ENCODE results near the gene SLC5A11. TPM values are rescaled to one million over a fixed set of nuclear protein-coding genes. Genes with fewer than 3 reads are reported as not detected.

The SLC5A11 gene
- total RNA-seq, 1 donor from 2014 or later = 0.70 TPM

- DNase-seq (ENCODE audit: low spot score) = no peak
Measured at GRCh38 chr16:24919536-24919935, 73.8 kb downstream of the SLC5A11 start.

GRCh38 chr16:24920568-24920967 is 74.8 kb downstream of the SLC5A11 start:
- no peak for DNase-seq (ENCODE audit: low spot score)

- no peak for DNase-seq (ENCODE audit: low spot score)
Measured at GRCh38 chr16:24921229-24921628, 75.5 kb downstream of the SLC5A11 start.

- DNase-seq (ENCODE audit: low spot score) = no peak
Measured at GRCh38 chr16:24925163-24925562, 79.4 kb downstream of the SLC5A11 start.

- DNase-seq (ENCODE audit: low spot score) = no peak
Measured at GRCh38 chr16:24929409-24929808, 83.6 kb downstream of the SLC5A11 start.

GRCh38 chr16:24930440-24930839 is 84.7 kb downstream of the SLC5A11 start:
- no peak for DNase-seq (ENCODE audit: low spot score)

GRCh38 chr16:24931091-24931490 is 85.3 kb downstream of the SLC5A11 start:
- no peak for DNase-seq (ENCODE audit: low spot score)

- no peak for DNase-seq (ENCODE audit: low spot score)
Measured at GRCh38 chr16:24935336-24935735, 89.6 kb downstream of the SLC5A11 start.

- no peak for DNase-seq (ENCODE audit: low spot score)
Measured at GRCh38 chr16:24936151-24936550, 90.4 kb downstream of the SLC5A11 start.

- no peak for DNase-seq (ENCODE audit: low spot score)
Measured at GRCh38 chr16:24939224-24939623, 93.5 kb downstream of the SLC5A11 start.

- no peak for DNase-seq (ENCODE audit: low spot score)
Measured at GRCh38 chr16:24939738-24940137, 94.0 kb downstream of the SLC5A11 start.

- DNase-seq (ENCODE audit: low spot score) = no peak
Measured at GRCh38 chr16:24943471-24943870, 97.7 kb downstream of the SLC5A11 start.

GRCh38 chr16:24944206-24944605 is 98.4 kb downstream of the SLC5A11 start:
- DNase-seq (ENCODE audit: low spot score) = no peak

- DNase-seq (ENCODE audit: low spot score) = no peak
Measured at GRCh38 chr16:24946155-24946554, 100.4 kb downstream of the SLC5A11 start.

GRCh38 chr16:24950275-24950674 is 104.5 kb downstream of the SLC5A11 start:
- no peak for DNase-seq (ENCODE audit: low spot score)

- DNase-seq (ENCODE audit: low spot score) = no peak
Measured at GRCh38 chr16:24953306-24953705, 107.5 kb downstream of the SLC5A11 start.

GRCh38 chr16:24953721-24954120 is 108.0 kb downstream of the SLC5A11 start:
- DNase-seq (ENCODE audit: low spot score) = no peak

- DNase-seq (ENCODE audit: low spot score) = no peak
Measured at GRCh38 chr16:24954137-24954536, 108.4 kb downstream of the SLC5A11 start.

- DNase-seq (ENCODE audit: low spot score) = no peak
Measured at GRCh38 chr16:24955975-24956731, 110.4 kb downstream of the SLC5A11 start.

- no peak for DNase-seq (ENCODE audit: low spot score)
Measured at GRCh38 chr16:24957887-24958286, 112.1 kb downstream of the SLC5A11 start.
